HL-60 (cell line): ENCODE measurements around the gene CRELD2.

Source experiments
- CTCF ChIP-seq: IDR thresholded peaks from one replicate; pipeline ENCODE4 v1.5.1; 2011; ENCODE audit warnings: low read length, control low read depth, inconsistent platforms; ENCODE audit not compliant: insufficient read depth
- GABPA ChIP-seq: IDR thresholded peaks from 2 replicates; pipeline ENCODE4 v1.6.1; 2012; ENCODE audit warnings: low read depth
- REST ChIP-seq: IDR thresholded peaks from 2 replicates; pipeline ENCODE4 v1.6.1; 2012; ENCODE audit warnings: low read depth; ENCODE audit not compliant: insufficient replicate concordance

DNA sequence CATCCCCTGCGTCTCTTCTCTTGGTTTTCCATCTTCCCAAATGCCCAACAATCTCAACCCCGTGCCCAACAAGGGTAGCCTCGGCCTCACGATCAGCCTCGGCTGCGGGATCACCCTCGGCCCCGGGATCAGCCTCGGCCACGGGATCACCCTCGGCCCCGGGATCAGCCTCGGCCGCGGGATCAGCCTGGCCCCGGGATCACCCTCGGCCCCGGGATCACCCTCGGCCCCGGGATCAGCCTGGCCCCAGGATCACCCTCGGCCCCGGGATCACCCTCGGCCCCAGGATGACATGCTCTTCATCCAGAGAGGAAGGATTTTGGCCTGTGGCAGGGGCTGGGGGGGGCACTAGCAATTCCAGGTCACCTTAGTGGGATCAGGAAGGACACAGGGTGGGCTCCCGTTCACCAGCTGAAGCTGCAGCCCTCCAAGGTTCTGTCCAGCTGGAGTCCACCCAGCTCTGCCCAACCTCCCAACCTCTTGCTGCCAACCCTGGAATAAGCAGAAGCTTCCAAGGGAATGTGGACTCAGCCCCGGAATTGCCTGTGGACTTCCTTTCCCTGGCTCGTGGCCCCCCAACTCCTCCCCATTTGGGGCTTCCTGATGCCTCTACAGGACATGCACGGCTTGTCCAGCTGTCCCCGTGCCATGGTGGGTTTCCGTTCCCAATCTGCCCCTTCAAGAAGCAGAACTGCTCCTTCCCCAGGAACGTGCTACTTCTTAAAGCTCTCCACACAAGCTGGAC is 6.4 kb upstream of the CRELD2 start:
- TF ChIP-seq CTCF (no peak), REST (no peak), GABPA (no peak)
